CD4-positive, CD25-positive, alpha-beta regulatory T cell (primary cell): ENCODE data around the gene ITPKC. TPM values are rescaled to one million over a fixed set of nuclear protein-coding genes. Genes with fewer than 3 reads are reported as not detected.
"Not testable (repeated sequence)": the region's sequence is repeated elsewhere in the genome, so short reads cannot be mapped to it uniquely, and the experiment has no call there.

ENCODE experiments used
- ATAC-seq, 2 donors: fragments of 150-1000 bp; cut with Tn5 transposase; one replicate each; pipeline ENCODE4 v1.10.0; 2021; ENCODE audit warnings: low read depth in 2 of 2, moderate number of reproducible peaks in 2 of 2, moderate library complexity in 1 of 2
- DNase-seq, 3 donors: peaks; one replicate each; pipeline versions ENCODE4 v3.0.0 to v3.0.0-alpha.2; 2012 to 2022; ENCODE audit warnings: mixed read lengths in 1 of 3
- H3K27ac ChIP-seq: one replicate; pipeline ENCODE4 v1.7.0; 2013; ENCODE audit warnings: mild to moderate bottlenecking, low read length; ENCODE audit not compliant: insufficient read depth, poor library complexity, severe bottlenecking
- H3K27me3 ChIP-seq: one replicate; pipeline ENCODE4 v1.7.0; 2013; ENCODE audit warnings: low read length; ENCODE audit not compliant: control insufficient read depth, insufficient read depth
- H3K36me3 ChIP-seq: one replicate; pipeline ENCODE4 v1.7.0; 2013; ENCODE audit warnings: mild to moderate bottlenecking, low read length, moderate library complexity; ENCODE audit not compliant: control insufficient read depth, insufficient read depth
- H3K4me1 ChIP-seq: 2 replicates; pipeline ENCODE4 v1.7.0; 2013; ENCODE audit warnings: mild to moderate bottlenecking, low read length; ENCODE audit not compliant: insufficient read depth, control insufficient read depth, poor library complexity, severe bottlenecking
- H3K4me3 ChIP-seq: one replicate; pipeline ENCODE4 v1.7.0; 2013; ENCODE audit warnings: low read depth, mild to moderate bottlenecking, low read length, moderate library complexity
- H3K9me3 ChIP-seq, 2 experiments: 1 replicate in 1 of 2; 2 replicates in 1 of 2; pipeline ENCODE4 v1.7.0; 2013; ENCODE audit warnings: low read length in 2 of 2, mild to moderate bottlenecking in 1 of 2, moderate library complexity in 1 of 2; ENCODE audit not compliant: control insufficient read depth in 2 of 2
- H3K27ac Mint-ChIP-seq, 3 donors: one replicate each; pipeline ENCODE4 v1.8.0; 2020 to 2022; ENCODE audit warnings: mild to moderate bottlenecking in 3 of 3, mixed read lengths in 3 of 3, moderate library complexity in 2 of 3
- H3K27me3 Mint-ChIP-seq: one replicate; pipeline ENCODE4 v1.8.0; 2022; ENCODE audit warnings: mild to moderate bottlenecking, mixed read lengths
- H3K36me3 Mint-ChIP-seq: one replicate; pipeline ENCODE4 v1.8.0; 2020; ENCODE audit warnings: mixed read lengths
- H3K4me1 Mint-ChIP-seq, 4 donors: one replicate each; pipeline ENCODE4 v1.8.0; 2020 to 2022; ENCODE audit warnings: mixed read lengths in 4 of 4, mild to moderate bottlenecking in 1 of 4
- H3K4me3 Mint-ChIP-seq, 4 donors: one replicate each; pipeline ENCODE4 v1.8.0; 2020 to 2022; ENCODE audit warnings: mild to moderate bottlenecking in 4 of 4, mixed read lengths in 4 of 4, moderate library complexity in 3 of 4
- H3K9me3 Mint-ChIP-seq, 7 donors: one replicate each; pipeline ENCODE4 v1.8.0; 2020 to 2022; ENCODE audit warnings: mixed read lengths in 7 of 7, mild to moderate bottlenecking in 3 of 7, moderate library complexity in 2 of 7
- polyA plus RNA-seq, 4 donors: library from polyadenylated mRNA; unstranded; fragments of 300-500 nt; fragmentation: Illumina TruSeq; gene quantifications; one replicate each; pipeline ENCODE4 v1.2.3, GENCODE V29; 2021
- total RNA-seq: library from RNA; stranded (reverse); gene quantifications from one replicate; pipeline ENCODE4 v1.2.3, GENCODE V29; 2022

Gene ITPKC
- total and polyA plus RNA-seq, 5 donors from 2014 or later, result 2.2 to 5.6 (median 4.5) TPM

- not testable (repeated sequence) for ATAC-seq, H3K4me1 ChIP-seq, H3K4me1 Mint-ChIP-seq, DNase-seq, H3K27me3 ChIP-seq, H3K4me3 ChIP-seq, H3K27ac ChIP-seq, H3K9me3 ChIP-seq, H3K9me3 Mint-ChIP-seq, H3K4me3 Mint-ChIP-seq, H3K27ac Mint-ChIP-seq, H3K27me3 Mint-ChIP-seq
- H3K36me3 Mint-ChIP-seq, result peaks cover 39% of the 10 kb centered on the region
- H3K36me3 ChIP-seq, result peaks cover 74% of the 10 kb centered on the region
Measured at GRCh38 chr19:40730065-40730464, 13.2 kb downstream of the ITPKC start.

- H3K4me3 ChIP-seq, H3K4me1 Mint-ChIP-seq, H3K27ac Mint-ChIP-seq, H3K9me3 ChIP-seq, H3K27me3 Mint-ChIP-seq, H3K9me3 Mint-ChIP-seq, H3K4me3 Mint-ChIP-seq, ATAC-seq, H3K27ac ChIP-seq, H3K27me3 ChIP-seq, DNase-seq, H3K4me1 ChIP-seq: not testable (repeated sequence)
- H3K36me3 Mint-ChIP-seq, result peaks cover 46% of the 10 kb centered on the region
- H3K36me3 ChIP-seq, result peaks cover 73% of the 10 kb centered on the region
Measured at GRCh38 chr19:40732304-40732703, 15.4 kb downstream of the ITPKC start.

- Histone ChIP-seq H3K27ac (no peak overlapping the region), H3K4me3 (no peak overlapping the region), H3K4me1 (no peaks in the 10 kb centered on the region), H3K27me3 (no peaks in the 10 kb centered on the region), H3K36me3 (peaks cover 68% of the 10 kb centered on the region), H3K9me3 (no peaks in the 10 kb centered on the region)
- H3K36me3 Mint-ChIP-seq, result peaks cover 45% of the 10 kb centered on the region
- no peaks in the 10 kb centered on the region for H3K27me3 Mint-ChIP-seq
- no peaks in the 10 kb centered on the region for H3K9me3 Mint-ChIP-seq
- no peak overlapping the region for H3K27ac Mint-ChIP-seq
- H3K4me3 Mint-ChIP-seq, result no peak overlapping the region
- no peak for DNase-seq
- ATAC-seq, result no peak
- no peaks in the 10 kb centered on the region for H3K4me1 Mint-ChIP-seq
Measured at GRCh38 chr19:40733149-40733548, 16.2 kb downstream of the ITPKC start.

DNA sequence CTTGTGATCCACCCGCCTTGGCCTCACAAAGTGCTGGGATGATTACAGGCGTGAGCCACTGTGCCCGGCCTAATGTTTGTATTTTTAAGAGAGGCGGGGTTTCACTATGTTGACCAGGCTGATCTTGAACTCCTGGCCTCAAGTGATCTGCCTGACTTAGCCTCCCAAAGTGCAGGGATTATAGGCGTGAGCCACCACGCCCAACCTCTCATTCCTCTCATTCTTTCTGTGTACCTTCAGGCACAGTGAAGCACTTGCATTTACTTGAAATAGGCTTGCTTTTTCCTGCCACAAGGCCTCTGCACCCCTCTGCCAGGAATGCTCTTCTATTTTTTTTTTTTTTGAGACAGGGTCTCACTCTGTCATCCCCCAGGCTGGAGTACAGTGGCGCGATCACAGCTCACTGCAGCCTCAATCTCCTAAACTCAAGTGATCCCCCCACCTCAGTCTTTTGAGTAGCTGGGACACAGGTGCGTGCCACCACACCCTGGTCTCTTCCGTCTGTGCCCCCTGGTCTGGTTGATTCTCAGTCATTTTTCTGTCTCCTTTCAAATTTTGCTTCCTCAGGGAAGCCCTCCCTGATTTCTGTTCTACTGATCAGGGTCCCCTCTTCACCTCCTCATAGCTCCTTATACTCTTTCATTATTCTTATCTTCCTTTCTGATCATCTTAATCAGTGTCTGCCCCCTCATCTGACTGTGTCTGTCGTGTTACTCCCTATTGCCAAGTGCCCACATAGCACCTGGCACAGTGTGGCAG is 18.3 kb downstream of the ITPKC start:
- H3K27me3 Mint-ChIP-seq, result no peaks in the 10 kb centered on the region
- Histone ChIP-seq H3K4me3 (no peak overlapping the region), H3K27ac (no peak overlapping the region), H3K9me3 (no peaks in the 10 kb centered on the region), H3K27me3 (no peaks in the 10 kb centered on the region), H3K4me1 (no peaks in the 10 kb centered on the region), H3K36me3 (peaks cover 59% of the 10 kb centered on the region)
- no peak overlapping the region for H3K4me3 Mint-ChIP-seq
- H3K27ac Mint-ChIP-seq, result peak overlapping the region in 1 of 3 donors; percentile 52
- ATAC-seq (no peak), DNase-seq (no peak)
- peaks cover 46% of the 10 kb centered on the region for H3K36me3 Mint-ChIP-seq
- H3K4me1 Mint-ChIP-seq, result no peaks in the 10 kb centered on the region
- no peaks in the 10 kb centered on the region for H3K9me3 Mint-ChIP-seq

- peaks cover 36% of the 10 kb centered on the region for H3K36me3 Mint-ChIP-seq
- ATAC-seq, result no peak
- Histone ChIP-seq H3K4me3 (no peak overlapping the region), H3K36me3 (peaks cover 48% of the 10 kb centered on the region), H3K9me3 (no peaks in the 10 kb centered on the region), H3K4me1 (no peaks in the 10 kb centered on the region), H3K27me3 (no peaks in the 10 kb centered on the region), H3K27ac (no peak overlapping the region)
- no peaks in the 10 kb centered on the region for H3K4me1 Mint-ChIP-seq
- DNase-seq, result no peak
- H3K27me3 Mint-ChIP-seq, result no peaks in the 10 kb centered on the region
- H3K4me3 Mint-ChIP-seq, result no peak overlapping the region
- no peaks in the 10 kb centered on the region for H3K9me3 Mint-ChIP-seq
- H3K27ac Mint-ChIP-seq, result no peak overlapping the region
Measured at GRCh38 chr19:40736661-40737060, 19.7 kb downstream of the ITPKC start.

GRCh38 chr19:40737102-40737644 is 20.3 kb downstream of the ITPKC start:
- H3K27ac ChIP-seq, result no peak overlapping the region
- no peaks in the 10 kb centered on the region for H3K4me1 ChIP-seq
- Mint-ChIP-seq H3K27me3 (no peaks in the 10 kb centered on the region), H3K27ac (no peak overlapping the region), H3K9me3 (no peaks in the 10 kb centered on the region), H3K4me3 (no peak overlapping the region), H3K36me3 (peaks cover 36% of the 10 kb centered on the region), H3K4me1 (no peaks in the 10 kb centered on the region)
- H3K36me3 ChIP-seq, result peaks cover 44% of the 10 kb centered on the region
- no peaks in the 10 kb centered on the region for H3K9me3 ChIP-seq
- no peaks in the 10 kb centered on the region for H3K27me3 ChIP-seq
- no peak for DNase-seq
- no peak overlapping the region for H3K4me3 ChIP-seq
- no peak for ATAC-seq

DNA sequence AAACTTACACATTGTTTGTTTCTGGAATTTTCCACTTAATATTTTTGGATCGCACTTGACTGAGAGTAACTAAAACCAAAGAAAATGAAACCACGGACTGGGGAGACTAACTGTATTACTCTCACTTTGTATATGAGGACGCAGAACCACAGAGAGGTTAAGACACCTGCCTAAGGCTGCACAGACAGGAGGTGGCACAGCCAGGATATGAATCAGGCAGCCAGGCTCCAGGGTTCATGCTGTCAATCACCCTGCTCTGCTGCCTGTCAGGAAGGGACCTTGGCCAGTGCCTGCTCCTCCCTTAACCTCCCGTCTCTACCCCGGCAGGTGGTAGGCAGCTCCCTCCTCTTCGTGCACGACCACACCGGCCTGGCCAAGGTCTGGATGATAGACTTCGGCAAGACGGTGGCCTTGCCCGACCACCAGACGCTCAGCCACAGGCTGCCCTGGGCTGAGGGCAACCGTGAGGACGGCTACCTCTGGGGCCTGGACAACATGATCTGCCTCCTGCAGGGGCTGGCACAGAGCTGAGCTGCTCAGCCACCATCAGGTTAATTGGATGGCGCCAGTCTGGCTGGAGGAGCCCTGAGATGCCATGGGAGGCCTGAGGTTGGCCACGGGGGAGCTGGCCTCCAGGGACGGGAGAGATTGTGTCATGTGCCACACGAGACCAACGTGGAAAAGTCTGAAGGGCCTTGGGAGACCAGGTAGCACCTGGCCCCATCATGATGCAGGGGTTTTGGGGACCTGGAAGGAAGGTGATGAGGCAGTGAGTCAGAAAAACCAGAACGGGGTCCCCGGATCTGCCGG is 22.3 kb downstream of the ITPKC start:
- no peaks in the 10 kb centered on the region for H3K27me3 Mint-ChIP-seq
- no peak for ATAC-seq
- peaks cover 26% of the 10 kb centered on the region for H3K36me3 ChIP-seq
- H3K9me3 Mint-ChIP-seq, result no peaks in the 10 kb centered on the region
- no peak overlapping the region for H3K4me3 ChIP-seq
- DNase-seq, result no peak
- H3K4me3 Mint-ChIP-seq, result no peak overlapping the region
- no peaks in the 10 kb centered on the region for H3K27me3 ChIP-seq
- H3K9me3 ChIP-seq, result no peaks in the 10 kb centered on the region
- peaks cover 18% of the 10 kb centered on the region for H3K36me3 Mint-ChIP-seq
- no peak overlapping the region for H3K27ac ChIP-seq
- H3K4me1 ChIP-seq, result no peaks in the 10 kb centered on the region
- H3K4me1 Mint-ChIP-seq, result no peaks in the 10 kb centered on the region
- H3K27ac Mint-ChIP-seq, result peak overlapping the region in 1 of 3 donors; percentile 31
